HUES6 (cell line): ENCODE measurements around the gene FKBP9.
"Not testable (repeated sequence)": the region's sequence is repeated elsewhere in the genome, so short reads cannot be mapped to it uniquely, and the experiment has no call there.

Source experiments
- H3K27ac ChIP-seq: 2 replicates; pipeline ENCODE4 v1.7.0; 2013; ENCODE audit warnings: low read depth, mild to moderate bottlenecking, low read length, inconsistent platforms
- H3K27me3 ChIP-seq: 2 replicates; pipeline ENCODE4 v1.6.1; 2013; ENCODE audit warnings: low read length; ENCODE audit not compliant: control insufficient read depth, insufficient read depth
- H3K36me3 ChIP-seq: 2 replicates; pipeline ENCODE4 v1.6.1; 2013; ENCODE audit warnings: low read length; ENCODE audit not compliant: control insufficient read depth, insufficient read depth
- H3K4me1 ChIP-seq: 2 replicates; pipeline ENCODE4 v1.6.1; 2013; ENCODE audit warnings: low read length; ENCODE audit not compliant: control insufficient read depth, insufficient read depth
- H3K4me3 ChIP-seq: 2 replicates; pipeline ENCODE4 v1.5.1; 2013; ENCODE audit warnings: low read depth, low read length
- H3K9ac ChIP-seq: one replicate; pipeline ENCODE4 v1.6.1; 2013; ENCODE audit warnings: mild to moderate bottlenecking, low read length
- H3K9me3 ChIP-seq: 2 replicates; pipeline ENCODE4 v1.6.1; 2013; ENCODE audit warnings: low read depth, low read length; ENCODE audit not compliant: control insufficient read depth, insufficient read depth

FKBP9 gene, protein sequence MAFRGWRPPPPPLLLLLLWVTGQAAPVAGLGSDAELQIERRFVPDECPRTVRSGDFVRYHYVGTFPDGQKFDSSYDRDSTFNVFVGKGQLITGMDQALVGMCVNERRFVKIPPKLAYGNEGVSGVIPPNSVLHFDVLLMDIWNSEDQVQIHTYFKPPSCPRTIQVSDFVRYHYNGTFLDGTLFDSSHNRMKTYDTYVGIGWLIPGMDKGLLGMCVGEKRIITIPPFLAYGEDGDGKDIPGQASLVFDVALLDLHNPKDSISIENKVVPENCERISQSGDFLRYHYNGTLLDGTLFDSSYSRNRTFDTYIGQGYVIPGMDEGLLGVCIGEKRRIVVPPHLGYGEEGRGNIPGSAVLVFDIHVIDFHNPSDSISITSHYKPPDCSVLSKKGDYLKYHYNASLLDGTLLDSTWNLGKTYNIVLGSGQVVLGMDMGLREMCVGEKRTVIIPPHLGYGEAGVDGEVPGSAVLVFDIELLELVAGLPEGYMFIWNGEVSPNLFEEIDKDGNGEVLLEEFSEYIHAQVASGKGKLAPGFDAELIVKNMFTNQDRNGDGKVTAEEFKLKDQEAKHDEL

DNA sequence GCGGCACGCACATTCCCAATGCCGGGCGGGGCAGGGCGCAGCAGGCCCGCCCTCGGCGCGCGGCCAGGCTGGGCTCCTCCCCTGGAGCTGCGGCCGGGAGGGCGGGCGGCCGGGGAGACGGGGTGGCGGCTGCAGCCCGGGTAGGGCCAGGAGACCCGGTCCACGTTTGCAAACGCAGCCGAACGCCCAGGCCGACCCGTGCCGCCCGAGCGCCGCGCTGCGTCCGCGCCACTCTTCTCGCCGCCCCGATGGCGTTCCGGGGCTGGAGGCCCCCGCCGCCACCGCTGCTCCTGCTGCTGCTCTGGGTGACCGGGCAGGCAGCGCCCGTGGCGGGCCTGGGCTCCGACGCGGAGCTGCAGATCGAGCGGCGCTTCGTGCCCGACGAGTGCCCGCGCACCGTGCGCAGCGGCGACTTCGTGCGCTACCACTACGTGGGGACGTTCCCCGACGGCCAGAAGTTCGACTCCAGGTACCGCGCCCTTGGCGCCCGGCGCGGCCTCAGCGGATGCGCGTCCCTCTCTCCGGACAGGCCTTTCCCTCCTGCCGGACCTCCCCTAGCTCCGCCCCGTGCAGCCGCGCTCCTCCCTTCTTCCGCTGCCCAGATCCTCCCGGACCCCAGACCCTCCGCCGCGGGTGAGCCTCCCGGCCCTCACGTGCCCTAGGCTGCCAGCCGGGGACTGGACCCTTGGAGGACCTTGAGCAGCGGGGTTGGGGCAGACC, at the start of gene FKBP9:
Gene FKBP9, plus strand, starts transcription at position 115 of the 720 bp plus-strand sequence. Its CDS starts 134 bp downstream, at position 249.
- Histone ChIP-seq H3K4me1 (peaks cover 8% of the 10 kb centered on the region), H3K36me3 (no peaks in the 10 kb centered on the region), H3K9ac (peak within 1 kb of the TSS; percentile 80), H3K9me3 (no peaks in the 10 kb centered on the region), H3K4me3 (peak within 1 kb of the TSS; percentile 86), H3K27me3 (peaks cover 38% of the 10 kb centered on the region), H3K27ac (no peak within 1 kb of the TSS)

DNA sequence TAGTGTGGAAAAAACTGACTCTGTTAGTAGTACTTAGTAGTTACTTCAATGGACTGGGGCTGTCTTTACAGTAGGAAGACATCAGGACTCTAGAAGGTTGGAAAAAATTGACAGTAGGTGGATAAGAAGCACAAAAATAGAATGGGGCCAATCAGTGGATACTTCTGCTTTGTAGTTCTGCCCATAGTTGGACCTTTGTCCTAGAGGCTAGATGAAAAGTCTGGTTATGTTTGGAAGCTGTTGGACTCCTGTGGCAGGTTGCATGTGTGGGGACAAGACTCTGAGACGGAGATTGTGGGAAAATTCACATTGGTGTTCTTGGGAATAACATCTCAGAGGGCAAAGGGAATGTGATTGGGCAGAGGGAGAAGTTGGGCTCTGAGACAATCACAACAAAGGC, 47.0 kb upstream of the FKBP9 start:
- Histone ChIP-seq H3K27ac (no peak overlapping the region), H3K27me3 (peaks cover 6% of the 10 kb centered on the region), H3K9me3 (no peaks in the 10 kb centered on the region), H3K9ac (no peak overlapping the region), H3K4me1 (0 out of 2 replicates have a peak, but pooled peaks cover 5% of the 10 kb centered on the region), H3K4me3 (no peak overlapping the region), H3K36me3 (no peaks in the 10 kb centered on the region)

DNA sequence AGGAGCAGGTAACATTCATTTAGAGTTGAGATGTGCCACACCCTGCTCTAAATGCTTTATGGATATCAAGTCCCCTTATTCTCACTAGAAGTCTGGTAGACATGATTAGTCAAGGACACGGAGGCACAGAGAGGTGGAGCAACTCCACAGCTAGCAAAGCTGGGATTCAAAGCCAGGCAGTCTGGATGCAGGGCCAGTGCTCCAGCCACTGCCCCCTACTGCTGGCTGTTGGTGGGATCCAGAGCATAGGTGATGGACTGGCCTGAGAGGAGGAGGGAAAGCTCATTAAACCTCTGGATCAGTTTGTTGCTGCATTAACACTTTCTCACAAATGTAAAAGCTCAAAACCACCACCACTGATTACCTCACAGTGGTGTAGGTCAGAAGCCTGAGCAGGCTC, 43.1 kb upstream of the FKBP9 start:
- Histone ChIP-seq H3K9ac (no peak overlapping the region), H3K4me3 (no peak overlapping the region), H3K27ac (no peak overlapping the region), H3K4me1 (no peaks in the 10 kb centered on the region), H3K27me3 (peaks cover 6% of the 10 kb centered on the region; the same call in 1 of the 2 replicates), H3K36me3 (no peaks in the 10 kb centered on the region), H3K9me3 (no peaks in the 10 kb centered on the region)

DNA sequence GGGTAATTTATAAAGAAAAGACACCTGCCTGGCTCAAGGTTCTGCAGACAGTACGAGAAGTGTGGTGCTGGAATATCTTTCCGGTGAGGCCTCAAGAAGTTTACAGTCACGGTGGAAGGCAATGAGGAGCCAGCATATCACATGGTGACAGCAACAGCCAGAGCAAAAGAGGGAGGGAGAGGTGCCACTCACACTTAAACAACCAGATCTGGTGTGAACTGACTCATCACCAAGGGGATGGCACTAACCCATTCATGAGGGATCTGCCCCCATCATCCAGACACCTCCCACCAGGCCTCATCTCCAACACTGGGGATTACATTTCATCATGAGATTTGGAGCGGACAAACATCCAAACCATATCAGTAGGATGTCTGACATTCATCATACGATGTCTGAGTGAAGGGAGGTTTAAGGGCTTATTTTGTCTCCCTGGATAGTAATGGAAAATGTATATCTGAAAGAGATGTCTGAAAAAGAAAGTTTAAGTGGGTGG, 42.2 kb upstream of the FKBP9 start:
- Histone ChIP-seq H3K36me3 (no peaks in the 10 kb centered on the region), H3K4me3 (no peak overlapping the region), H3K9ac (no peak overlapping the region), H3K27me3 (0 out of 2 replicates have a peak, but pooled peaks cover under 1% of the 10 kb centered on the region), H3K9me3 (no peaks in the 10 kb centered on the region), H3K4me1 (no peaks in the 10 kb centered on the region), H3K27ac (no peak overlapping the region)

DNA sequence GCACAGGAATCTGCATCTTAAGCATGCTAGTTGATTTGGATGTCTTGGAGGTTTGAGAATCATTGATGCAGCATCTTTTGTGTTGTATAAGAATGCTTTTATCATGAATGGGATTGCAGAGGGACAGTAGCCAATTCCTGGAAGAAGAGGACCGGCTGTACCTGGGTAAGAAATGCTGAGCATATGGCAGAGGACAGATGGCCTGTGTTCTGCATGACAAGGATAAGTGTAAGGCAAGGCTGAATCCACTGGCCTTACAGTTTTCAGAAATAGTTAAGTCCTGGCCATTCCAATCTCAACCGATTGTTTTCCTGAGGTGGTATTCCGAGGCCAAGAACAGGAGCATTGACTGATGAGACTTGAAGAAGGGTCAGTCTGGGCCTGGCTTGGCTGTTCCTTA, 41.2 kb upstream of the FKBP9 start:
- Histone ChIP-seq H3K27ac (no peak overlapping the region), H3K9me3 (no peaks in the 10 kb centered on the region), H3K4me3 (no peak overlapping the region), H3K36me3 (no peaks in the 10 kb centered on the region), H3K4me1 (no peaks in the 10 kb centered on the region), H3K27me3 (no peaks in the 10 kb centered on the region), H3K9ac (no peak overlapping the region)

DNA sequence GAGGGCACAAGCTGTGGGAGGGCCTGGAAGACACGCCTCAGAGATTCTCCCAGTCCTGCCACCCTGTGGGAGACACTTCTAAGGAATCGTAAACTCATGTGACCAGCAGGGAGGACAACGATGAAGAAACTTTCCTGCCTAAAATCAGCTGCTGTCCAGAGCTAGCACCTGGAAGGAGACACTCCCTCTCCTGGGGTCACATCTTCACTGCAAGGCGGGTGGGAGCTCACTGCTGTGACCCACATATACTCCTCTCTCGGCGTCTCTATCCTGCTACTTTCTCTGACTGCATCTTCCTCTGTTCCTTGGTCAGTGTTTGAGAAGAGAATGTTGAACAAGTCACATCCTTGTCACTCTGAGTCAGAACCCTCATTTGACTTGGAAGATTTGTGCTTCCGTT, 40.2 kb upstream of the FKBP9 start:
- not testable (repeated sequence) for H3K27ac ChIP-seq, H3K4me1 ChIP-seq, H3K36me3 ChIP-seq, H3K4me3 ChIP-seq, H3K9ac ChIP-seq, H3K27me3 ChIP-seq, H3K9me3 ChIP-seq

DNA sequence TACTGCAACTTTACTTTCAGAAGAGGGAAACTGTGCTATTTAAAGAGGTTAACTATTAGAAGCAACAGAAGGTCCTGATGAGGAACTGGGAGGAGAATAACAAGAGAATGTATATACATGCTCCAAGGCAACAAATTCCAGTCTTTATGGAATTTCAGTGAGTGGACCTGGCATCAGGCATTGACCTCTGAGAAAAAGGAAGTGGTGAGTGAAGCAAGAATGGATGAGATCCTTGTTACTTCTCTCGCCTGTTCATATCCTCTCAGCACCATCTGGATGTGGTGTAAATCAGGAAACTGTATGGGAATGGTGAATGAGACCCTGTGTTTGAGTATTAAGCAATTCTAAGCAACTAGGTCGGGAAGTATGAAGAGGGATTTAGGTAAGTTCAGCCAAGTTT, 35.3 kb upstream of the FKBP9 start:
- Histone ChIP-seq H3K27ac (no peak overlapping the region), H3K4me1 (no peaks in the 10 kb centered on the region), H3K9ac (no peak overlapping the region), H3K27me3 (peaks cover 13% of the 10 kb centered on the region), H3K9me3 (no peaks in the 10 kb centered on the region), H3K36me3 (no peaks in the 10 kb centered on the region; the same call in 1 of the 2 replicates), H3K4me3 (no peak overlapping the region)

DNA sequence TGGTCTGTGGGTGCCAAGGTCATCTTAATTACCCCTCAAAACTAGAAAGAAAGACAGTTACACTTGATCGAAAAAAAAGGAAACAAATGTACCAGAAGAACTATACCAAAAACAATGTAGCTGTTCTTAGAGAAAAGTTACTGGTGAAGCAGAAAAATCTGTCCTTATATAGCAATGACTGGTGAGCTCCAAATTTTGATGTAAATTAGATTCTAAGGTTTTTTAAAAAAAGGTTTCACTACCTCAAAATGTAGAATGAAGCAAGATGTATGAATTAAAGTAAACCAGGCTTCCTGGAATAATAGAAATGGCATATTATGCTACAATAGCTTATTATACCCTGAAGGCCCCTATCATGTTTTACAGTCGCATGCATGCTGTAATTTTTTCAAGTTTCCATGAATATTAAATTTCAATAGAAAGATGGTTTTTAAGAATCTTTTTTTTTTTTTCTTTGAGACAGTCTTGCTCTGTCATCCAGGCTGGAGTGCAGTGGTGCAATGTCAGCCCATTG, 28.4 kb upstream of the FKBP9 start:
- H3K36me3 ChIP-seq, result no peaks in the 10 kb centered on the region; the same call in 1 of the 2 replicates

DNA sequence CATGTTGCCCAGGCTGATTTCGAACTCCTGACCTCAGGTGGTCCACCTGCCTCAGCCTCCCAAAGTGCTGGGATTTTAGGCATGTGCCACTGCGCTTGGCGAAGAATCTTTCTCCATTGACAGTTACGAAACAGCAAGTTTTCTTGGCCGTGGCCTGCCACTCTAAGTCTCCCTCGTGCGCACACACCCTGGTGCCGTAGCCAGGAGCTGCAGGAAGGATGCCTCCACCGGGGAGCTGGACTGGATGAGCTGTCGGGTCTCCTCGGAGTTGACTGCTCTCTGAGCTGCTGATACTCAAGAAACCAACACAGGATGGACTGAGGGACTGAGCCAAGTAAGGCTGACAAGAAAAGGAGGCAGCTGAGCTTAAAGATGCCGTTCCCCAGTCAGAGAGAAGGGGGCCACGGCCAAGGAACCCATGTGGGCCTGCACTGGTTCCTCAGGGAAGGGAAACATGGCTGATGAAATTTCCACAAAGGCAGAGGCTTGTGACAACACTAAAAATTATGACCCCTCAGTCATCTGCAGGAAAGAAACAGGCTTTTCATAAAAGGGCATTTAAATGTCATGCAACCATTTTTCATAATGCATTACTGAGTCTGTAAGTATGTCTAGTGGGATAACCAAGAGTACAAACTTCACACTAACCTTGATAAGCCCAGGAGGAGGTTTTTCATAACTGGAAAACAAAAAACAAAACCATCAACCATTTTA, 27.7 kb upstream of the FKBP9 start:
- no peaks in the 10 kb centered on the region for H3K9me3 ChIP-seq
- no peak overlapping the region for H3K4me3 ChIP-seq
- H3K27ac ChIP-seq, result no peak overlapping the region
- H3K27me3 ChIP-seq, result peaks cover 57% of the 10 kb centered on the region
- no peaks in the 10 kb centered on the region for H3K36me3 ChIP-seq
- H3K4me1 ChIP-seq, result no peaks in the 10 kb centered on the region
- H3K9ac ChIP-seq, result no peak overlapping the region

More for the DNA sequence above, 28.4 kb upstream of the FKBP9 start:
- Histone ChIP-seq H3K4me1 (no peaks in the 10 kb centered on the region), H3K9me3 (no peaks in the 10 kb centered on the region), H3K4me3 (no peak overlapping the region), H3K27ac (no peak overlapping the region), H3K9ac (no peak overlapping the region), H3K27me3 (peaks cover 54% of the 10 kb centered on the region)

DNA sequence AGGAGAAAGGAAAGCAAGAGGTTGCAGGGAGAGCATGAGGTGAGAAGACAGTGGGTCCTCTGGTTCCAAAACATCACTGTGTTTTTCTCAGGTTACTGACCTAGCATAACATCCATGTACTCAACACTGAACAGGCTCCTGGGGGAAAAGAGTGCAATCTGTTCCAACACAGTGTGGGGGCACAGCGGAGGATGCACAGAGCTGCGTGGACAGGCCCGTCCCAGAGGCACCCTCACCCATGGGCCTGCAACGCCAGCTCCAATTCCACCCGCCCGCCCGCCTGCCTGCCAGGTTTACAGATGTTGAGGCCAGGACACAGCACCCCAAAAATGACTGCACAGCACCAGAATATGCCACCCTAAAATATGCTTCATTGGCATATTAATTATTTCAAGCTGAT, 26.9 kb upstream of the FKBP9 start:
- Histone ChIP-seq H3K9me3 (no peaks in the 10 kb centered on the region), H3K36me3 (no peaks in the 10 kb centered on the region), H3K27me3 (peaks cover 56% of the 10 kb centered on the region), H3K4me3 (no peak overlapping the region), H3K9ac (no peak overlapping the region), H3K27ac (no peak overlapping the region), H3K4me1 (no peaks in the 10 kb centered on the region)
